ENCODE data around the gene MLLT6. TPM values are rescaled to one million over a fixed set of nuclear protein-coding genes. Genes with fewer than 3 reads are reported as not detected.

Gene MLLT6
- total and polyA plus RNA-seq, 2 of the 13 experiments (the other 11 are each of a cell fraction or from before 2014, with no cell fraction given), result 50.7 to 69.5 TPM

DNA sequence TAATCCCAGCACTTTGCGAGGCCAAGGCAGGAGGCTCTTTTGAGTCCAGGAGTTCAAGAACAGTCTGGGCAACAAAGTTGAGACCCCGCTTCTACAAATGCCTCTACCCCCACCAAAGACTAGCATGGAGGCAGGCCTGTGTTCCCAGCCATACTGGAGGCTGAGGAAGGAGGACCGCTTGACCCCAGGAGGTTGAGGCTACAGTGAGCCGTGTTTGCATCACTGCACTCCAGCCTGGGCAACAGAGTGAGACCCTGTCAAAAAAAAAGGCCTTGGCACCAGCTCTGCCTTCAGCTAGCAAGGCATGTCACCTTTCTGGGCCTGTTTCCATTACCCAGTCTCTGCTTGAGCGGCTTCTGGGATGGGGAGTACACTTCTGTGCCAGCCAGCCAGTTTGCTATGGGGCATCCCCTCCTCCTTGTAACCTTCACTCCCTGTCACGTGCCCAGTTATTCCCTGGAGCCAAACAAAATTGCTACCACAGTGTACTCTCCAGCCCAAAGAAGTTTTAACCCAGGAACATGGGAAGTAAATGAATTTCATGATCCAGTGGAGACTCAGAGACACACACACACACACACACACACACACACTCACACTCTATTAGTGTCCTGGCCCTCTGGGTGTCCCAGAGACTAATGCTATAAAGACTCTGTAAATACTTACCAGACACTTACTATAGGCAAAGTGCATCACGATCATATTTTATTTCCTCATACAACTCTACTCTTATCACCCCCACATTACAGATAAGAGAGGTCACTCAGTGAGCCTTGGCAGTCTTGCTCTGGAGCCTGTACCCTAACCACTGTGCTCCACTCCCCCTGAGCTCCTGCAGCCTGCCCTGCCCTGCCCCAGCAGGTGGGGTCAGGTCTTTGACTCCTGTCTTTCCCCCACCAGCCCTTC lies 27.6 kb downstream of the MLLT6 start (continued):
- TF ChIP-seq ZNF121 (CRISPR knock-in tag; IDR thresholded peaks at IDR 0.05) (0 out of 2 replicates have a peak, but pooled peaks have one; percentile 35), ZSCAN20 (CRISPR knock-in tag; IDR thresholded peaks at IDR 0.05; ENCODE audit: borderline replicate concordance) (no peak), ZNF17 (CRISPR knock-in tag; IDR thresholded peaks at IDR 0.05) (no peak)
- TF ChIP-seq, protein P1, sequence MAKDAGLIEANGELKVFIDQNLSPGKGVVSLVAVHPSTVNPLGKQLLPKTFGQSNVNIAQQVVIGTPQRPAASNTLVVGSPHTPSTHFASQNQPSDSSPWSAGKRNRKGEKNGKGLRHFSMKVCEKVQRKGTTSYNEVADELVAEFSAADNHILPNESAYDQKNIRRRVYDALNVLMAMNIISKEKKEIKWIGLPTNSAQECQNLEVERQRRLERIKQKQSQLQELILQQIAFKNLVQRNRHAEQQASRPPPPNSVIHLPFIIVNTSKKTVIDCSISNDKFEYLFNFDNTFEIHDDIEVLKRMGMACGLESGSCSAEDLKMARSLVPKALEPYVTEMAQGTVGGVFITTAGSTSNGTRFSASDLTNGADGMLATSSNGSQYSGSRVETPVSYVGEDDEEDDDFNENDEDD (CRISPR knock-in tag; IDR thresholded peaks at IDR 0.05; ENCODE audit: borderline replicate concordance), result no peak
- TF ChIP-seq, protein P2, sequence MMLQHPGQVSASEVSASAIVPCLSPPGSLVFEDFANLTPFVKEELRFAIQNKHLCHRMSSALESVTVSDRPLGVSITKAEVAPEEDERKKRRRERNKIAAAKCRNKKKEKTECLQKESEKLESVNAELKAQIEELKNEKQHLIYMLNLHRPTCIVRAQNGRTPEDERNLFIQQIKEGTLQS (CRISPR knock-in tag; IDR thresholded peaks at IDR 0.05), result no peak

GRCh38 chr17:38733282-38733981 lies 28.4 kb downstream of the MLLT6 start:
- Histone ChIP-seq H3K79me2 (ENCODE audit: insufficient read depth, low read length) (peaks cover 26% of the 10 kb centered on the region), H3K9ac (ENCODE audit: insufficient read depth, low read depth, low read length) (no peak overlapping the region), H3K9me3 (ENCODE audit: low read length) (no peaks in the 10 kb centered on the region), H4K20me1 (ENCODE audit: insufficient read depth, low read length) (peaks cover 20% of the 10 kb centered on the region; the same call in 1 of the 2 replicates), H3K27me3 (ENCODE audit: control insufficient read depth in 1 of 2, insufficient read depth in 2 of 2, low read length in 2 of 2) (no peaks in the 10 kb centered on the region), H3K36me3 (replicated peaks in 1 of 2; ENCODE audit: control insufficient read depth in 1 of 2, insufficient read depth in 2 of 2, low read length in 2 of 2) (peaks cover 19 to 41% of the 10 kb centered on the region in 2 experiments), H3K4me3 (replicated peaks in 1 of 3; ENCODE audit: insufficient read depth in 1 of 3, low read depth in 2 of 3, low read length in 3 of 3) (no peak overlapping the region), H3K4me2 (ENCODE audit: low read depth, low read length) (no peak overlapping the region), H2AFZ (ENCODE audit: low read length) (no peak overlapping the region), H3K4me1 (ENCODE audit: insufficient read depth, low read length) (peaks cover 54% of the 10 kb centered on the region), H3K27ac (ENCODE audit: extremely low read length, insufficient read depth, low read length) (peak overlapping the region; percentile 18)
- ChIA-PET CTCF (ENCODE audit: low intra/inter-chr PET ratio, low total read pairs) (interaction anchor here (1.8 to 3.6 kb wide), 2 partner anchors 14 to 55 kb away, joined by 6 to 37 read pairs; partner anchors contain the start of gene PCGF2), POLR2A (interaction anchor here (0.8 to 2.1 kb wide), 3 partner anchors 13 to 34 kb away, joined by 3 to 9 read pairs (median 3); no protein-coding TSS in a partner anchor)
- ATAC-seq, result no peak
- FAIRE-seq, result no peak
- DNase-seq (ENCODE audit: low spot score), result no peak
- in situ Hi-C loops (cut with HindIII; ENCODE audit: extremely low pct_ligation_motif_present, low pct_unique_long_range_greater_than_20kb) (loop anchor here (5.0 kb wide), 1 partner anchor 56 kb away; no protein-coding TSS in a partner anchor), intact Hi-C loops (cut with micrococcal nuclease; ENCODE audit: unreplicated experiment) (no loop called here)
- 86% methylated on average over 9 of the region's 9 CpGs for WGBS (ENCODE audit: low lambda C conversion rate)
- TSS peak; percentile 27 for BruUV-seq (replicated peaks)
- TF ChIP-seq RBM39 (IDR thresholded peaks at IDR 0.05; ENCODE audit: low read depth, low read length, poor library complexity, severe bottlenecking) (peak; percentile 43), MYNN (CRISPR knock-in tag; IDR thresholded peaks at IDR 0.05; ENCODE audit: low read depth) (no peak), MED13 (CRISPR knock-in tag; IDR thresholded peaks at IDR 0.05) (peak; percentile 42; the same call in 1 of the 2 replicates), ATF7-NPFF (CRISPR knock-in tag; IDR thresholded peaks at IDR 0.05; ENCODE audit: low read depth) (0 out of 2 replicates have a peak, but pooled peaks have one; percentile 15), FOXK1 (CRISPR knock-in tag; IDR thresholded peaks at IDR 0.05; ENCODE audit: borderline replicate concordance, low read depth) (no peak), ZNF263 (CRISPR knock-in tag; IDR thresholded peaks at IDR 0.05) (peak; percentile 15; the same call in 1 of the 2 replicates), RBM22 (optimal IDR thresholded peaks at IDR 0.05; ENCODE audit: low read length) (peak; percentile 18), PLRG1 (conservative IDR thresholded peaks at IDR 0.05) (no peak), HNRNPL (IDR thresholded peaks at IDR 0.05; ENCODE audit: low read depth, low read length) (0 out of 2 replicates have a peak, but pooled peaks have one; percentile 58)
- TF ChIP-seq, protein P3, sequence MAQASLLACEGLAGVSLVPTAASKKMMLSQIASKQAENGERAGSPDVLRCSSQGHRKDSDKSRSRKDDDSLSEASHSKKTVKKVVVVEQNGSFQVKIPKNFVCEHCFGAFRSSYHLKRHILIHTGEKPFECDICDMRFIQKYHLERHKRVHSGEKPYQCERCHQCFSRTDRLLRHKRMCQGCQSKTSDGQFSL (CRISPR knock-in tag; IDR thresholded peaks at IDR 0.05), result peak; percentile 23; the same call in 1 of the 2 replicates
- TF ChIP-seq, protein P4, sequence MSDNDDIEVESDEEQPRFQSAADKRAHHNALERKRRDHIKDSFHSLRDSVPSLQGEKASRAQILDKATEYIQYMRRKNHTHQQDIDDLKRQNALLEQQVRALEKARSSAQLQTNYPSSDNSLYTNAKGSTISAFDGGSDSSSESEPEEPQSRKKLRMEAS (IDR thresholded peaks at IDR 0.05), result 0 out of 2 replicates have a peak, but pooled peaks have one; percentile 1

Measured in HepG2 (cell line).